Neutrophil (primary cell): ENCODE results near the gene GBF1.

Experiments
- H3K27ac ChIP-seq: fragments of 200-600 bp; sonication (generic); 2 replicates; pipeline ENCODE4 v1.5.1; 2016; ENCODE audit warnings: mild to moderate bottlenecking, moderate library complexity
- H3K27me3 ChIP-seq: fragments of 200-600 bp; sonication (generic); 2 replicates; pipeline ENCODE4 v1.6.0; 2016; ENCODE audit warnings: mild to moderate bottlenecking
- H3K36me3 ChIP-seq: fragments of 200-600 bp; sonication (generic); 2 replicates; pipeline ENCODE4 v1.5.1; 2017
- H3K4me1 ChIP-seq, 2 experiments: fragments of 200-600 bp in 1 of 2; sonication (generic) in 1 of 2; 1 replicate in 1 of 2; 2 replicates in 1 of 2; pipeline versions ENCODE4 v1.5.1 to v1.6.1; 2013 to 2016; ENCODE audit warnings: low read depth in 1 of 2, low read length in 1 of 2, mild to moderate bottlenecking in 1 of 2, moderate library complexity in 1 of 2; ENCODE audit not compliant: control insufficient read depth in 1 of 2, insufficient read depth in 1 of 2
- H3K4me3 ChIP-seq, 2 experiments: fragments of 200-600 bp in 1 of 2; sonication (generic) in 1 of 2; 1 replicate in 1 of 2; 2 replicates in 1 of 2; pipeline ENCODE4 v1.5.1; 2013 to 2016; ENCODE audit warnings: low read depth in 1 of 2, low read length in 1 of 2, mild to moderate bottlenecking in 1 of 2, moderate library complexity in 1 of 2
- H3K9me3 ChIP-seq: fragments of 200-600 bp; sonication (generic); 2 replicates; pipeline ENCODE4 v1.5.1; 2016
- TF ChIP-seq, protein P1 (sequence below): fragments of 200-600 bp; sonication (generic); IDR thresholded peaks from 2 replicates; pipeline ENCODE4 v1.5.1; 2016; ENCODE audit warnings: antibody characterized with exemption

Gene GBF1

GRCh38 chr10:102309236-102309635 lies 63.9 kb downstream of the GBF1 start:
- no peak overlapping the region for H3K4me3 ChIP-seq
- H3K9me3 ChIP-seq, result no peaks in the 10 kb centered on the region
- no peak overlapping the region for H3K27ac ChIP-seq
- H3K36me3 ChIP-seq, result no peaks in the 10 kb centered on the region
- no peaks in the 10 kb centered on the region for H3K27me3 ChIP-seq
- TF ChIP-seq, protein P1, sequence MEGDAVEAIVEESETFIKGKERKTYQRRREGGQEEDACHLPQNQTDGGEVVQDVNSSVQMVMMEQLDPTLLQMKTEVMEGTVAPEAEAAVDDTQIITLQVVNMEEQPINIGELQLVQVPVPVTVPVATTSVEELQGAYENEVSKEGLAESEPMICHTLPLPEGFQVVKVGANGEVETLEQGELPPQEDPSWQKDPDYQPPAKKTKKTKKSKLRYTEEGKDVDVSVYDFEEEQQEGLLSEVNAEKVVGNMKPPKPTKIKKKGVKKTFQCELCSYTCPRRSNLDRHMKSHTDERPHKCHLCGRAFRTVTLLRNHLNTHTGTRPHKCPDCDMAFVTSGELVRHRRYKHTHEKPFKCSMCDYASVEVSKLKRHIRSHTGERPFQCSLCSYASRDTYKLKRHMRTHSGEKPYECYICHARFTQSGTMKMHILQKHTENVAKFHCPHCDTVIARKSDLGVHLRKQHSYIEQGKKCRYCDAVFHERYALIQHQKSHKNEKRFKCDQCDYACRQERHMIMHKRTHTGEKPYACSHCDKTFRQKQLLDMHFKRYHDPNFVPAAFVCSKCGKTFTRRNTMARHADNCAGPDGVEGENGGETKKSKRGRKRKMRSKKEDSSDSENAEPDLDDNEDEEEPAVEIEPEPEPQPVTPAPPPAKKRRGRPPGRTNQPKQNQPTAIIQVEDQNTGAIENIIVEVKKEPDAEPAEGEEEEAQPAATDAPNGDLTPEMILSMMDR, result no peak
- H3K4me1 ChIP-seq, result peaks cover 11 to 13% of the 10 kb centered on the region in 2 experiments

GRCh38 chr10:102309916-102310315 lies 64.6 kb downstream of the GBF1 start:
- no peak overlapping the region for H3K27ac ChIP-seq
- peaks cover 2% of the 10 kb centered on the region for H3K36me3 ChIP-seq
- TF ChIP-seq, protein P1, result no peak
- H3K4me3 ChIP-seq, result no peak overlapping the region
- no peaks in the 10 kb centered on the region for H3K9me3 ChIP-seq
- no peaks in the 10 kb centered on the region for H3K27me3 ChIP-seq
- H3K4me1 ChIP-seq, result peaks cover 11 to 13% of the 10 kb centered on the region in 2 experiments

DNA sequence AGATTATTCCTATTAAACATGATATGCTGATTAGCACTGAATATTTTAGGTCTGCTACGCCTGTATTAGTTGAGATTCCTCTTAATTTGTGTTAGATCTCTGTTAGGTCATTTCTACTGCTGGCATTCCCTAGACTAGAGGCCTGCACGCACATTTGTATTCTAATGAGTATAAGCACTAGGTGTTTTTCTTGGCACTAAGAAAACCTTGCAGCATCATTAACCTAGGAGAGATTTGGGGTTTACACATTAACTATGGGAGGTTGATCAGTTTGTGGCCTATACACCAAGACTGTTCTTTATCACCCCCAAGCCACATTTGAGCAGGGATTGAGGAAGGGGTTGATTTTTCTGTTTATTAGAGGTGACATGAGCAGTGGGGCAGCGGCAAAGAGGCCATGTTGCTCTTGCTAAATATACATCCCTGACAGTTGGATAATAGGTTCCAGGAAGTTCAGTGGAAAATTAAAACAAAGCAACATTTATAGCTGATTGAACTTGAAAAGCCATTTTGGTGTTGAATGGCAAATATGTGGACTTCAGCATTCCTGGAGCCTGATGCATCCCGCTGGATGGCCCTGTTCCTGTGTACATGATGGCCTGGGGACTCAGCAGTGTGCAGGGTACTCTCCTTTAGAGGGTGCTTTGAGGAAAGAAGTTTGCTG lies 65.2 kb downstream of the GBF1 start:
- peaks cover 8% of the 10 kb centered on the region for H3K36me3 ChIP-seq
- TF ChIP-seq, protein P1, result no peak
- H3K4me3 ChIP-seq, result no peak overlapping the region
- H3K4me1 ChIP-seq, result peaks cover 11 to 13% of the 10 kb centered on the region in 2 experiments
- H3K27me3 ChIP-seq, result no peaks in the 10 kb centered on the region
- no peaks in the 10 kb centered on the region for H3K9me3 ChIP-seq
- no peak overlapping the region for H3K27ac ChIP-seq

GRCh38 chr10:102311025-102311420 lies 65.7 kb downstream of the GBF1 start:
- H3K27ac ChIP-seq, result no peak overlapping the region
- H3K4me3 ChIP-seq, result no peak overlapping the region
- H3K36me3 ChIP-seq, result peaks cover 9% of the 10 kb centered on the region
- no peaks in the 10 kb centered on the region for H3K27me3 ChIP-seq
- peaks cover 11 to 13% of the 10 kb centered on the region in 2 experiments for H3K4me1 ChIP-seq
- TF ChIP-seq, protein P1, result no peak
- H3K9me3 ChIP-seq, result no peaks in the 10 kb centered on the region

- H3K27me3 ChIP-seq, result no peaks in the 10 kb centered on the region
- no peak overlapping the region for H3K27ac ChIP-seq
- TF ChIP-seq, protein P1, result no peak
- peaks cover 5% of the 10 kb centered on the region in 2 experiments for H3K4me1 ChIP-seq
- H3K9me3 ChIP-seq, result no peaks in the 10 kb centered on the region
- H3K4me3 ChIP-seq, result no peak overlapping the region
- peaks cover 9% of the 10 kb centered on the region for H3K36me3 ChIP-seq
Observed at GRCh38 chr10:102312683-102313082, 67.4 kb downstream of the GBF1 start.
